IPS DF 6.9 (cell line): ENCODE results near the gene KLF4.
A peak's percentile ranks its signal among the peaks of the same experiment; 100 is the strongest.
"Not testable (repeated sequence)": the region's sequence is repeated elsewhere in the genome, so short reads cannot be mapped to it uniquely, and the experiment has no call there.

Experiments
- DNase-seq: peaks from one replicate; pipeline ENCODE4 v3.0.0-alpha.2; 2013; ENCODE audit warnings: low read depth, low spot score
- H3K27ac ChIP-seq: one replicate; pipeline ENCODE4 v1.5.1; 2013; ENCODE audit warnings: low read length, control low read depth
- H3K27me3 ChIP-seq: 2 replicates; pipeline ENCODE4 v1.6.1; 2013; ENCODE audit warnings: mild to moderate bottlenecking, low read length; ENCODE audit not compliant: control insufficient read depth, insufficient read depth
- H3K36me3 ChIP-seq: 2 replicates; pipeline ENCODE4 v1.6.1; 2013; ENCODE audit warnings: low read length; ENCODE audit not compliant: control insufficient read depth, insufficient read depth
- H3K4me1 ChIP-seq: 2 replicates; pipeline ENCODE4 v1.6.1; 2013; ENCODE audit warnings: low read length; ENCODE audit not compliant: control insufficient read depth, insufficient read depth
- H3K4me3 ChIP-seq: 2 replicates; pipeline ENCODE4 v1.5.1; 2013; ENCODE audit warnings: mild to moderate bottlenecking, low read length
- H3K9me3 ChIP-seq: 2 replicates; pipeline ENCODE4 v1.6.1; 2013; ENCODE audit warnings: low read length, inconsistent platforms; ENCODE audit not compliant: control insufficient read depth, insufficient read depth
- WGBS: extraction: QIAGEN DNeasy Blood & Tissue Kit; methylation state at CpG from one replicate; pipeline ENCODE4 v1.1.7; 2013; ENCODE audit warnings: mixed read lengths, missing lambda C conversion rate; ENCODE audit not compliant: insufficient read length, insufficient coverage; 5-methylcytosine and 5-hydroxymethylcytosine counted together

KLF4 gene

DNA sequence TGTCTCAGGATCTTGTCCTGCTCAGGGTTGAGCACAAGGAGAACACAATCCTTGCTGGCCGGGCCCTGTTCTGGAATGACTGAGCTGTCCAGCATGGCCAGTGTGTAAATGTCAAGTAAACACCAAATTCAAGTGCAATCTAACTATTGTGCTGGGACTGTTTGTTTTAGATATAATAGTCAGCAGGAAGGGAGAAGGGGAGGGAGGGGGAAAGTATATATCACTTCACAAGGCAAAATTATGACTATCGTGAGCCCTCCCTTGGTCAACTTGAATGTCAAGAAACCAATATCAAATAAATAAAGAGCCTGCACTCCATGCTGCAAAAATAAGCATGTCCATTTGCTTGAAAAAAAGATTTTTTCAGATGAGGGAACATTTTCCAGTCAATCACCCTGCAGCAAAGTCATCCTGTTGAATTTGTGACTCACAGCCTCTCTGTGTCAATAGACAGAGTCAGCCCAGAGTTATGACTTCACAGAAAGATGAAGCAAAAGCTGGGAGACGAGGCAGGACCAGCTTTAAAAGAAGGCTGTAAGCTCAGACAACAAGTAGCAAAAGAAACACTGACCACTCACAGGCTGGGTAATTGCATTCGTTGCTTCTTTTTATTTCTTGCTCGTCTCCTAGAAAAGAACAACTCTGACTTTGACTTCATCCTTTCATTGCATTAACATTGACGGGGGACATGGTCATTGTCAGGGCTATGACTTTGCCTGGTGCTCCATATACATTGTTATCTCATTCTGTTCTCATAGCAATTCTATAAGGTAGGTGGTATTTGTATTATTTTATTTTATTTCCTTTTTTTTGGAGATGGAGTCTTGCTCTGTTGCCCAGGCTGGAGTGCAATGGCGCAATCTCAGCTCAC is 15.3 kb upstream of the KLF4 start:
- Histone ChIP-seq H3K27ac (no peak overlapping the region), H3K9me3 (no peaks in the 10 kb centered on the region), H3K27me3 (no peaks in the 10 kb centered on the region), H3K4me1 (no peaks in the 10 kb centered on the region), H3K36me3 (no peaks in the 10 kb centered on the region), H3K4me3 (no peak overlapping the region)
- no peak for DNase-seq
- WGBS: no CpG with 5 or more reads among the region's 7 CpGs

DNA sequence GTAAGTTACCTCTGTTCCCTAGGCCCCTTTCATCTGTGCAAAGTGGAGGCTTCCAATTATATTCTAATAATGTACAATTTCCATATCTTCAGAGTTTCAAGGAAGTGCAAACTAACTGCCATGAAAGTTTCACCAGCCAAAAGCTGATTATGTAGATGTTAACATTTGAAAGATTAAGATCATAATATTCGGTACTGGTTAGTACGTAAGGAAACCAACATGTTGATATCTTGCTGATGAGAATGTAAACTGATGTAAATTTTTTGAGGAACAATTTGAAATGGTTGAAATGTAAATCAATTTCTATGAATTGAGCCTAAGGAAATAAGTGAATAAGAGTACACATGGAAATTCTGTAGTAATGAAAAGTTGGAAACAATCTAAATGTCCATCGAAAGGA is 12.9 kb upstream of the KLF4 start:
- Histone ChIP-seq H3K4me1 (0 out of 2 replicates have a peak, but pooled peaks cover 1% of the 10 kb centered on the region), H3K4me3 (no peak overlapping the region), H3K36me3 (no peaks in the 10 kb centered on the region), H3K27ac (no peak overlapping the region), H3K9me3 (no peaks in the 10 kb centered on the region), H3K27me3 (no peaks in the 10 kb centered on the region)
- no CpG with 5 or more reads among the region's 3 CpGs for WGBS
- no peak for DNase-seq

DNA sequence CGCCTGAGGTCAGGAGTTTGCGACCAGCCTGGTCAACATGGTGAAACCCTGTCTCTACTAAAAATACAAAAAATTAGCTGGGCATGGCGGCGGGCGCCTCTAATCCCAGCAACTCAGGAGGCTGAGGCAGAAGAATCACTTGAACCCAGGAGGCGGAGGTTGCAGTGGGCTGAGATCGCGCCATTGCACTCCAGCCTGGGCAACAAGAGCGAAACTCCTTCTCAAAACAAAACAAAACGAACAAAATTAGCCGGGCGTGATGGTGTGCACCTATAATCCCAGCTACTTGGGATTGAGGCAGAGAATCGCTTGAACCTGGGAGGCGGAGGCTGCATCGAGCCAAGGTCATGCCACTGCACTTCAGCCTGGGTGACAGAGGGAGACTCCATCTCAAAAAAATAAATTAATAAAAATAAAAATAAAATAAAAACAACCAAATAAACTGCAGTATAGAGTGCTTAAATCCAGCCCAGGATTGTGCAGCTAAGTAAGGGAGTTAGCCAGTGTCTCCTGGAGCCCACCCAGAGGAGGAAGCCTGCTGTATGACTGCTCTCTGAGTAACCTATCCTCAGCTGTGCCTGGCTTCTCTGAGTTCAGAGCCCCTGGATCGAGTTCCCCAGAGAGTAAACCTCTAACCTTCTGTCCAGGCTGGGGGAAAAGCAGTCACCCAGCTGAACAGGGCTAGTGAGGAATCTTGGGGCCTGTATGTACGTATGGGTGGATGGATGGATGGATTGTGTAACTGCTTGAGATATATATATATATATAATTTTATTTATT is 11.0 kb upstream of the KLF4 start:
- H3K4me3 ChIP-seq, H3K9me3 ChIP-seq, DNase-seq, H3K27ac ChIP-seq, H3K4me1 ChIP-seq, H3K36me3 ChIP-seq, H3K27me3 ChIP-seq: not testable (repeated sequence)
- no CpG with 5 or more reads among the region's 17 CpGs for WGBS

DNA sequence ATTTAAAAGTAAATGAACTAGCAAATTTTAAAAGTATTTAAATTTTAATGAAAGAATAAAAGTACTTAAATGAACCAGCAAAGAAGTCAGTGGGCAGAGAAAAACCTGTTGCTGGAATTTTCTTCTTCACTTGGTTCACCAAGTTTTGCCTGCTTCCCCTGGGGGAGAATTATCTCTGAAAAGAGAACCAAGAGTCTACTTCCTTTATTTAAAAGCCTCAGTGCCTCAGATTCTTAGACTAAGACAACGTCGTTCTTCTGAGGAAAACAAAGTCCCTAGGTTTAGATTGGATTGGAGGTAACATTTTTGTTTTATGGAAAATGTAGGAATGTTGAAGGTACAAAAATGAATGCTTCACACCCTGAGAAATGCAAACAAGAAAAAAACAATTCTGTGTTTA is 7.4 kb upstream of the KLF4 start:
- DNase-seq: no peak
- H3K4me1 ChIP-seq: 0 out of 2 replicates have a peak, but pooled peaks cover 1% of the 10 kb centered on the region
- H3K36me3 ChIP-seq: no peaks in the 10 kb centered on the region
- H3K9me3 ChIP-seq: no peaks in the 10 kb centered on the region
- H3K4me3 ChIP-seq: no peak overlapping the region
- peaks cover 1% of the 10 kb centered on the region; the same call in 1 of the 2 replicates for H3K27me3 ChIP-seq
- no peak overlapping the region for H3K27ac ChIP-seq
- no CpG with 5 or more reads among the region's 2 CpGs for WGBS

DNA sequence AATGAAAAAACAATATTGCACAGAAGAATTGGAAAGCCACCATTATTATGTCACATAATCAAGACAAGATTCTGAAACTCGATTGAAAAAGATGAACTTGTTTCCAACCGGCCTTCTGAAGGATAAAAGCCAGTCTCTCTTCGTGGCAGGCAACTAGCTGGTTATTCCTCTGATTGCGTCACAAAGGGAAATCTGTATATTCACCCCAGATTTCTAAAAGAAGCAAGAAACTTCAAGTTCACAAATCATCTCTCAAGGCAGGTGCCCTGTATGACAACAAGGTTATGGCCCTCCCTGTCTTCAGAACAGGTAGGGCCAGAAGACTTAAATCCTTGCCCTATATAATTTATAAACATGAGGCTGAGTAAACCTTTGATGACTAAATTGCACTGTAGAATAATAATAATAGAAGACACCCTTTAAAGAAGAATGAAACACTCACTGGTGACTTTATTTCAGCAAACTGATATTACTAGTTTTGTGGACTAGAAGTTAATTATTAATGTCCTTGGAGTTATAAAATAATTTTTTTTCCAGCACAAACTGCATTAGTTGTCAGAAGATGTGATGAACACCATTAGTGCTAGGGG is 2.9 kb upstream of the KLF4 start:
- Histone ChIP-seq H3K9me3 (no peaks in the 10 kb centered on the region), H3K27ac (no peak overlapping the region), H3K4me1 (peaks cover 3% of the 10 kb centered on the region), H3K36me3 (no peaks in the 10 kb centered on the region), H3K4me3 (no peak overlapping the region), H3K27me3 (peaks cover 24% of the 10 kb centered on the region)
- WGBS: no CpG with 5 or more reads among the region's 4 CpGs
- DNase-seq: no peak

DNA sequence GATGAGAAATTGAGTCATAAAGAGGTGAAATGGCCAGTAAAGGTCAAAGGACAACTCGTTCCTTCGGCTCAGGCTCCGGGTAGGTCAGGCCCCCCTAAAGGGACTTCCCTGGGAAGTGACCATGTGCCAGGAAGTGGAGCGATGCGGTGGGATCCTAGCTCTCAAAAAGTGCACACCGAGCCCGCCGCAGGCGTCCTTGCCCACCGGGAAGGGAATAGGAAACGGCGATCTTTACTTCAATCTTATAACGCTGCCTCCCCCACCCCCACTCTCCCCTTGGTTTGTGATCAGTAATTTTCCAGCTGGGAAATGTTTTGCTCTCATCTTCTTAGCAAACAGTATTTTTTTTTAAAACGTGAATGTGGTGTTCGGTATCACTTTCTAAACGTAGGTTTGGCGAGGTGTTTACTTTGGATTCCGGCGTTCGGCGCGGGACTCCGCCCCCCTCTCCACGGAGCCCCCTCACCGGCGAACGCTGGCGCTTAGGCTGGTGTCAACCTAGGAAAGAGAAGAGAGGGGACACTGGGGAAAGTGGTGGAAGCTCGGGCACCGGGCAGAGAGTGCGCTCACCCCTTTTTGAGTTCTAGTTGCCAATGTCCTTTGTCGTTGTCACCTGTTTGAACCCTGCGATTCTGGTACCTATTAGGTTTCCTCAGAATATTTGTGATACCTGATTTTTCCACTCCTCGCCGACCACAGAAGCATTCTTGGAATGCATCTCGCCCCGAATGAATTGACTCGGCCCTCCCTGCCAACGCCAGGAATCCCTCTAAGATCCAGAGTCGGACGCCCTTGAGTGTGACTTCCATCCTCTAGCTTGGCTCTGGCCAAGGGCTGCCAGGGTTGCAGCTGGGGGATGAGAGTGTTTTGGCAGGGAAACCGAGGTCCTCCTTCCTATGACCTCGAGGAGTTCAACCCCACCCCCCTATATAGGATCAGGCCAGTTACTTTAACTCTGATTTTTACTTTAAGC is 1.8 kb upstream of the KLF4 start:
- WGBS: no CpG with 5 or more reads among the region's 43 CpGs
- no peaks in the 10 kb centered on the region for H3K36me3 ChIP-seq
- H3K4me1 ChIP-seq: peaks cover 3% of the 10 kb centered on the region
- DNase-seq: no peak
- peaks cover 30% of the 10 kb centered on the region for H3K27me3 ChIP-seq
- no peak overlapping the region for H3K27ac ChIP-seq
- peak overlapping the region; percentile 39; the same call in 1 of the 2 replicates for H3K4me3 ChIP-seq
- no peaks in the 10 kb centered on the region for H3K9me3 ChIP-seq

DNA sequence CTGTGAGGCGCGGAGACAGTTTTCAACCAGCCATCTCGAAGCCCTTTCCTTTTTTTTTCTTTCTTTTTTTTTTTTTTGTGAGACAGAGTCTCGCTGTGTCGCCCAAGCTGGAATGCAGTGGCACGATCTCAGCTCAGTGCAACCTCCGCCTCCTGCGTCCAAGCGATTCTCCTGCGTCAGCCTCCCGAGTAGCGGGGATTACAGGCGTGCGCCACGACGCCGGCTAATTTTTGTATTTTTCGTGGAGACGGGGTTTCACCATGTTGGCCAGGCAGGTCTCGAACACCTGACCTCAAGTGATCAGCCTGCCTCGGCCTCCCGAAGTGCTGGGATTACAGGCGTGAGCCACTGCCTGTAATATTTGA is 1.0 kb upstream of the KLF4 start:
- peak overlapping the region; percentile 44; the same call in 1 of the 2 replicates for H3K4me3 ChIP-seq
- not testable (repeated sequence) for H3K4me1 ChIP-seq, H3K27ac ChIP-seq, H3K36me3 ChIP-seq, DNase-seq, H3K9me3 ChIP-seq
- no CpG with 5 or more reads among the region's 23 CpGs for WGBS
- H3K27me3 ChIP-seq: peaks cover 30% of the 10 kb centered on the region

DNA sequence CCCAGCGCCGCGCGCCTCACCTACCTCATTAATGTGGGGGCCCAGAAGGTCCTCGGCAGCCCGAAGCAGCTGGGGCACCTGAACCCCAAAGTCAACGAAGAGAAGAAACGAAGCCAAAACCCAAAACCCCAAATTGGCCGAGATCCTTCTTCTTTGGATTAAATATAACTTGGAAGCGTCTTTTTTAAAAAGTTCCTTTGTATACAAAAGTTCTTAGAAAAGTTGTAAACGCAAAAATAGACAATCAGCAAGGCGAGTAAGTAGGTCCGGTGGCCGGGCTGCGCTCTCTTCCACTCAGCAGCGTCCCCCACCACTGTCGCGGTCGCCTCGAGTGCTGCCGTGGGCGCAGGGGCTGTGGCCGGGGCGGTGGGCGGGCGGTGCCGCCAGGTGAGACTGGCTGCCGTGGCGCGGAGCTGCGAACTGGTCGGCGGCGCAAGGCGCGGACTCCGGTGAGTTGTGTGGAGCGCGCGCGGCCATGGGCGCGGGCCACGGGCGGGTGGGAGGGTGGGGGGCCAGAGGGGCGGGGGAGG is 360 bp downstream of the KLF4 start:
- no CpG with 5 or more reads among the region's 46 CpGs for WGBS
- H3K27ac ChIP-seq: no peak overlapping the region

DNA sequence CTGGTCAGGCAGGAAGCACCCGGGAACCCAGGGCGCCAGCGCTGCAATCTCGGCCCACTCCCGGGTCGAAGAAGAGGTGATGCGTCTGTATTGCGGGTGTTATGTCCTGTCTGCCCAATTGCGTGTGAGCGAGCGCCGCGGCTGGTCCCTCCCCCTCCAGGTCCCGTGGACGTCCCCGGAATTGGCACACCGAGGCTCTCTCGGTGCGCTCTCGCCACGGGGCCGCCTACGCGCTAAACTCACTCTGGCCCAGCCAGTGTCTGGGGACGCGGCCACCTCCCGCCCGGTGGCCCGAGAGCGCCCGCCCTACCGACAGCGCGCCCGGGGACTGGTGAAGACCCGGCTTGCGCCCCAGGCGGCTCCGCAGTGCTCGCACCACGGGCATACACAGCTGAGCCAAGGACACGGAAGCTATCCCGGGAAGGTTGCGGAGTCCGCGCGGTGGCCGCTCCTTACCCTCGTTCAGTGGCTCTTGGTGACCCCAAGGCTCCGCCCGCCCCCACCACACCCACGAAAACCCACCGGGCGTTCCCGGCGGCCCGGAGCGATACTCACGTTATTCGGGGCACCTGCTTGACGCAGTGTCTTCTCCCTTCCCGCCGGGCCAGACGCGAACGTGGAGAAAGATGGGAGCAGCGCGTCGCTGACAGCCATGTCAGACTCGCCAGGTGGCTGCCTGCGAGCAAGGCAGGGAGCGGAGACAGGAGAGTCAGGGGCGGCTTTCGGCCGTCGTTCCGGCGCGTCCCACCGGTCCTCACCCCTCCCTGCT is 1.0 kb downstream of the KLF4 start:
- no peaks in the 10 kb centered on the region for H3K9me3 ChIP-seq
- no peaks in the 10 kb centered on the region for H3K36me3 ChIP-seq
- peak overlapping the region; percentile 39; the same call in 1 of the 2 replicates for H3K4me3 ChIP-seq
- H3K27me3 ChIP-seq: peaks cover 30% of the 10 kb centered on the region
- H3K4me1 ChIP-seq: peaks cover 3% of the 10 kb centered on the region
- no peak overlapping the region for H3K27ac ChIP-seq
- no CpG with 5 or more reads among the region's 80 CpGs for WGBS
- no peak for DNase-seq

More for the DNA sequence above, 360 bp downstream of the KLF4 start:
- no peaks in the 10 kb centered on the region for H3K9me3 ChIP-seq
- H3K27me3 ChIP-seq: peaks cover 30% of the 10 kb centered on the region
- no peaks in the 10 kb centered on the region for H3K36me3 ChIP-seq
- peak overlapping the region; percentile 60; the same call in 1 of the 2 replicates for H3K4me3 ChIP-seq
- peaks cover 3% of the 10 kb centered on the region for H3K4me1 ChIP-seq
- no peak for DNase-seq
